OCI-LY7 (cell line): ENCODE data around the gene ROPN1L. TPM values are rescaled to one million over a fixed set of nuclear protein-coding genes. Genes with fewer than 3 reads are reported as not detected.

Source experiments
- BruUV-seq: library from RNA; stranded (reverse); fragments of 400-500 nt; replicated peaks from 2 replicates; lab custom pipeline; 2021; lab: Mats Ljungman, UMichigan
- CTCF ChIA-PET: fragments of 300-600 bp; sonication (Branson Sonifier 250); formaldehyde crosslinking; loops from one replicate; lab custom pipeline; 2022; ENCODE audit warnings: antibody characterized with exemption; ENCODE audit not compliant: unreplicated experiment; lab: Charles Lee
- POLR2A ChIA-PET: fragments of 300-600 bp; sonication (Branson Sonifier 250); formaldehyde crosslinking; loops from one replicate; lab custom pipeline; 2022; ENCODE audit warnings: antibody characterized with exemption; lab: Charles Lee
- DNase-seq: peaks from one replicate; pipeline ENCODE4 v3.0.0-alpha.2; 2015; ENCODE audit warnings: low spot score
- H2AFZ ChIP-seq: fragments of 200-600 bp; sonication (generic), shearing (Covaris generic); 2 replicates; pipeline ENCODE4 v1.6.1; 2014; ENCODE audit warnings: mild to moderate bottlenecking, antibody characterized with exemption, low read length, moderate library complexity
- H3K27ac ChIP-seq: fragments of 200-600 bp; sonication (generic); 2 replicates; pipeline ENCODE4 v1.5.1; 2014; ENCODE audit warnings: mixed run types, low read depth, mild to moderate bottlenecking, moderate library complexity, low read length, inconsistent platforms; ENCODE audit not compliant: poor library complexity, severe bottlenecking
- H3K36me3 ChIP-seq: fragments of 200-600 bp; sonication (generic); 2 replicates; pipeline ENCODE4 v1.6.1; 2014; ENCODE audit warnings: mild to moderate bottlenecking, antibody characterized with exemption, low read length, moderate library complexity, mixed read lengths; ENCODE audit not compliant: insufficient read depth
- H3K4me1 ChIP-seq: fragments of 200-600 bp; sonication (generic); 2 replicates; pipeline ENCODE4 v1.5.1; 2014; ENCODE audit warnings: mild to moderate bottlenecking, low read length; ENCODE audit not compliant: insufficient read depth, poor library complexity, severe bottlenecking
- H3K4me2 ChIP-seq: fragments of 200-600 bp; sonication (generic); 2 replicates; pipeline ENCODE4 v1.6.1; 2014; ENCODE audit warnings: mild to moderate bottlenecking, low read length
- H3K4me3 ChIP-seq: fragments of 200-600 bp; sonication (generic); 2 replicates; pipeline ENCODE4 v1.5.1; 2014; ENCODE audit warnings: mild to moderate bottlenecking, low read depth, low read length; ENCODE audit not compliant: poor library complexity, severe bottlenecking
- H3K79me2 ChIP-seq: fragments of 200-600 bp; sonication (generic); 2 replicates; pipeline ENCODE4 v1.6.1; 2016; ENCODE audit warnings: low read depth, mild to moderate bottlenecking, low read length, moderate library complexity, mixed read lengths; ENCODE audit not compliant: insufficient read depth
- H3K9me2 ChIP-seq: fragments of 200-600 bp; sonication (generic); 2 replicates; pipeline ENCODE4 v1.6.1; 2016; ENCODE audit warnings: mild to moderate bottlenecking, low read length, mixed read lengths; ENCODE audit not compliant: insufficient read depth
- H3K9me3 ChIP-seq: fragments of 200-600 bp; sonication (generic); 2 replicates; pipeline ENCODE4 v1.6.1; 2014; ENCODE audit warnings: mild to moderate bottlenecking, mixed run types, low read length, mixed read lengths
- H4K20me1 ChIP-seq: fragments of 200-600 bp; sonication (generic); 2 replicates; pipeline ENCODE4 v1.6.1; 2014; ENCODE audit warnings: mild to moderate bottlenecking, antibody characterized with exemption, low read length, moderate library complexity, mixed read lengths; ENCODE audit not compliant: insufficient read depth
- CTCF ChIP-seq: fragments of 200-600 bp; sonication (generic); conservative IDR thresholded peaks from 2 replicates; pipeline ENCODE4 v1.5.1; 2014; ENCODE audit warnings: mild to moderate bottlenecking, antibody characterized with exemption, low read length, moderate library complexity, mixed read lengths
- EZH2phosphoT487 ChIP-seq: fragments of 200-600 bp; sonication (generic); IDR thresholded peaks from 2 replicates; pipeline ENCODE4 v1.6.1; 2018; ENCODE audit warnings: low read depth, borderline replicate concordance, mild to moderate bottlenecking, mixed run types, antibody characterized with exemption, low read length, moderate library complexity, mixed read lengths
- intact Hi-C: fragments of 100-400 bp; cut with micrococcal nuclease; formaldehyde crosslinking; loops from one replicate; pipeline ENCODE4 v1.10.0; 2022; ENCODE audit not compliant: unreplicated experiment
- total RNA-seq, 2 experiments: library from RNA; depleted of rRNA in 1 of 2; stranded (reverse); fragments of >200 nt in 1 of 2; shearing (Covaris generic) in 1 of 2; gene quantifications; 2 replicates each; pipeline ENCODE4 v1.2.3, GENCODE V29; 2014 to 2022

Gene ROPN1L
- total RNA-seq, 2 experiments from 2014 or later, result 0.35 to 0.36 TPM

- POLR2A ChIA-PET, result no interaction called here
- no peak for DNase-seq
- no TSS peak for BruUV-seq
Measured at GRCh38 chr5:10441992-10442435, 335 bp downstream of the ROPN1L start.

GRCh38 chr5:10442576-10442975 is 897 bp downstream of the ROPN1L start:
- BruUV-seq, result no TSS peak
- no peak for TF ChIP-seq CTCF
- TF ChIP-seq EZH2phosphoT487, result no peak
- no peaks in the 10 kb centered on the region for H4K20me1 ChIP-seq
- CTCF ChIA-PET, result no interaction called here
- no peaks in the 10 kb centered on the region for H3K9me2 ChIP-seq
- intact Hi-C loops, result no loop called here
- H3K9me3 ChIP-seq, result no peaks in the 10 kb centered on the region
- H3K36me3 ChIP-seq, result peaks cover 14% of the 10 kb centered on the region; the same call in 1 of the 2 replicates
- no peak overlapping the region for H3K27ac ChIP-seq
- no peak overlapping the region for H3K4me2 ChIP-seq
- no peak overlapping the region for H3K4me3 ChIP-seq
- peaks cover 16% of the 10 kb centered on the region for H3K4me1 ChIP-seq
- DNase-seq, result no peak
- POLR2A ChIA-PET, result interaction anchor here (0.6 kb wide), 2 partner anchors 15 to 176 kb away, joined by 3 to 6 read pairs; no protein-coding TSS in a partner anchor
- H3K79me2 ChIP-seq, result no peaks in the 10 kb centered on the region
- no peak overlapping the region for H2AFZ ChIP-seq

More at GRCh38 chr5:10441992-10442435, 335 bp downstream of the ROPN1L start:
- Histone ChIP-seq H3K27ac (no peak overlapping the region), H3K9me3 (no peaks in the 10 kb centered on the region), H3K4me2 (peak overlapping the region; percentile 53), H3K4me3 (peak overlapping the region; percentile 55), H3K36me3 (peaks cover 14% of the 10 kb centered on the region; the same call in 1 of the 2 replicates), H4K20me1 (no peaks in the 10 kb centered on the region), H2AFZ (no peak overlapping the region), H3K9me2 (no peaks in the 10 kb centered on the region), H3K4me1 (peaks cover 16% of the 10 kb centered on the region), H3K79me2 (no peaks in the 10 kb centered on the region)
- CTCF ChIA-PET, result no interaction called here
- TF ChIP-seq EZH2phosphoT487, result no peak
- no peak for TF ChIP-seq CTCF
- intact Hi-C loops, result no loop called here

GRCh38 chr5:10445352-10445751 is 3.7 kb downstream of the ROPN1L start:
- H2AFZ ChIP-seq, result no peak overlapping the region; the same call in 1 of the 2 replicates
- H3K4me2 ChIP-seq, result peak overlapping the region; percentile 16; the same call in 1 of the 2 replicates
- TF ChIP-seq CTCF, result no peak
- TF ChIP-seq EZH2phosphoT487, result no peak
- no peaks in the 10 kb centered on the region for H3K9me2 ChIP-seq
- H3K27ac ChIP-seq, result no peak overlapping the region
- H3K4me3 ChIP-seq, result no peak overlapping the region
- no peaks in the 10 kb centered on the region for H3K79me2 ChIP-seq
- BruUV-seq, result no TSS peak
- DNase-seq, result peak; percentile 11
- intact Hi-C loops, result loop anchor here (5.0 kb wide), 1 partner anchor 163 kb away; no protein-coding TSS in a partner anchor
- CTCF ChIA-PET, result no interaction called here
- no peaks in the 10 kb centered on the region for H4K20me1 ChIP-seq
- no peaks in the 10 kb centered on the region for H3K36me3 ChIP-seq
- POLR2A ChIA-PET, result interaction anchor here (0.7 to 0.8 kb wide), 2 partner anchors 9 to 24 kb away, joined by 3 read pairs; no protein-coding TSS in a partner anchor
- H3K4me1 ChIP-seq, result peaks cover 16% of the 10 kb centered on the region
- no peaks in the 10 kb centered on the region for H3K9me3 ChIP-seq
